GM12801 (cell line): ENCODE measurements around the gene THADA.

Source experiments
- TF ChIP-seq, protein P1 (sequence below): IDR thresholded peaks from one replicate; pipeline ENCODE4 v1.5.1; 2011; ENCODE audit warnings: control low read depth; ENCODE audit not compliant: insufficient read length; ENCODE audit errors: extremely low read depth

Gene THADA

DNA sequence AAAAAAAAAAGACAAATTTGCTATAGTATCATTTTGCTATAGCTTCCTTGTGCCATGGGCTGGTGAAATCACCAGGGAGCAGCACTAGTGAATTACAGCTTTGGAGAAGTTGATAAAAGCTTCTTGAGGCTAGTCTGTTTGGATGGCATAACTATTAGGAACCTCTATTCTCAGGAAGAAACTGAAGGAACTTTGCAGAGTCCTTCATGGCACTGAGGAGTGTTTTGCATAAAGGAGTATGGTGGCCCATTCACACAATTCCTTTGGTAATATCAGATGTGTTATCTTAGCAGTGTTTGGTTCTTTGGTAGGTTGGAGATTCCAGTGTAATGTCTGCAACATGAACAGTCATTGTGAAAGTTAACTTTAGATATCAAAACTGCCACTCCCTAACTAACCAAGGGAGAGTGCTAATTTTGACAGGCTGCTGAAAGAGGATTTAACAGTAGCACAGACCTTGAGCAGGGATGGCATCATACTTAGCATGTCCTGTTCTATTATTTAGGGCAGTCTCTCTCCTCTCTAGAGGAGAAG lies 292.8 kb downstream of the THADA start:
- TF ChIP-seq, protein P1, sequence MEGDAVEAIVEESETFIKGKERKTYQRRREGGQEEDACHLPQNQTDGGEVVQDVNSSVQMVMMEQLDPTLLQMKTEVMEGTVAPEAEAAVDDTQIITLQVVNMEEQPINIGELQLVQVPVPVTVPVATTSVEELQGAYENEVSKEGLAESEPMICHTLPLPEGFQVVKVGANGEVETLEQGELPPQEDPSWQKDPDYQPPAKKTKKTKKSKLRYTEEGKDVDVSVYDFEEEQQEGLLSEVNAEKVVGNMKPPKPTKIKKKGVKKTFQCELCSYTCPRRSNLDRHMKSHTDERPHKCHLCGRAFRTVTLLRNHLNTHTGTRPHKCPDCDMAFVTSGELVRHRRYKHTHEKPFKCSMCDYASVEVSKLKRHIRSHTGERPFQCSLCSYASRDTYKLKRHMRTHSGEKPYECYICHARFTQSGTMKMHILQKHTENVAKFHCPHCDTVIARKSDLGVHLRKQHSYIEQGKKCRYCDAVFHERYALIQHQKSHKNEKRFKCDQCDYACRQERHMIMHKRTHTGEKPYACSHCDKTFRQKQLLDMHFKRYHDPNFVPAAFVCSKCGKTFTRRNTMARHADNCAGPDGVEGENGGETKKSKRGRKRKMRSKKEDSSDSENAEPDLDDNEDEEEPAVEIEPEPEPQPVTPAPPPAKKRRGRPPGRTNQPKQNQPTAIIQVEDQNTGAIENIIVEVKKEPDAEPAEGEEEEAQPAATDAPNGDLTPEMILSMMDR, result no peak

DNA sequence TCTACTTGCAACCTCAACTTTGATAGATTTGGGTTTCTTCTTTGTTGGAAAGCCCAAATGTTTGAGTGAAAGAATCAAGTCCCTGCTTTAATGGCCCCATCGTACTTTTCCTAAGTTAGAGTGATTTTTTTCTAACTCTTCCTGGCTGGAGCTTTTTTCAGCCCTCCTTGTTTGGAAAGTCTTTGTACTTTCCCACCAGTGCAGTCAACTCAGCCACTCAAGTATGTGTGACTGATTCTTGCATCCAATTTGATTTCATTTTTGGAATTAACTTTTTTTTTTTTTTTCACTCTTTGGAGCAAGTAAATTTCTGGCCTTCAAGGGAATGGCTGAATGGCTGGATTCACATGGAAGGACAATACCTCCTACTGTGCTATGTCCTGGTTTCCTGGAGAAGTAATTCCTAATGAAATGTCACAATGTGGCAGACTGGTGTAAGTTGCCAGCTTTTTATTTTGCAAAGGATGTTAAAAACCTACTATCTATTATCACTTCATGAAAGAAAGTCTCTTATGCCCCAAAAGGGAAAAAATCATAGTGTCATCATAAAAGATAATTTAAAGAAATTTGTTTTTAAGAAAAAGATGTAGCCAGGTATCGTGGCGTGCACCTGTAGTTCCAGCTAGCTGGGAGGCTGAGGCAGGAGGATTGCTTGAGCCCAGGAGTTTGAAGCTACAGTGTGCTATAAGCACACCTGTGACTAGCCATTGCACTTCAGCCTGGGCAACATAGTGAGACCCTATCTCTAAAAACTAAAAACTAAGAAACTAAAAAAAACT lies 293.5 kb downstream of the THADA start:
- TF ChIP-seq, protein P1, result no peak

DNA sequence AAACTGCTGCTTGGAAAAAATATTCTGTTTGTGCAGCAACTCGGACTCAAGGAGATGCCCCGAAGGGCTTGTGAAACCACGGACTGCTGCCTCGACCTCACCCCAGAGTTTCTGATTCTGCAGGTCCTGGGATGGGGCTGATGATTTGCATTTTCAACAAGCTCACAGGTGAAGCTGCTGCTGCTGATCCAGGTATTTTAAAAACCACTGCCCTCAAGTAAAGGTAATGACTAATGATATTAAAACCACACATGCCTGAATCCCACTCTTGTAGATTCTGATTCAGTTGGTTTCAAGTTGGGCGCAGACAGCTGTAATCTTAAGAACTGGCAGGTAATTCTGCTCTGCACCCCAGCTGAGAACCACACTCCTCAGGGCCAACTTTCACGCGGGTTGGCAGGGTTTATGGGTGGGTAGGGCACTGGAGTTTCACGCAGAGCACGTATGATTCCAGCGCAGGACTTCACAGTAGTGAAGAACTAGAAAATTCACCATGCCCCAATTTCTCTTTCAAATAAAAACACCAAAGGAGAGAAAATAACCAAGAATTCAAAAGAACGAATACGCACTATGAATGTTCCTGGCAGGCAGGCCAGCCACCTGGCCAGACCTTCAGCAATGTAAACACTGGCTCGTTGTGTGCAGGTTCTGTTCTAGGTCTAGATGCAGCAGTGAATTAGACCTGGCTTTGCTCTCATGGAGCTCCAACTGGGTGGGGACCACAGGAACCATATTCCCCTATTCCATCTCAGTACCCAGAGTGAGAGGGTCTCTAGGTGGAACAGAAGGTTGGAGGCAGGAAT lies 294.9 kb downstream of the THADA start:
- TF ChIP-seq, protein P1, result no peak

DNA sequence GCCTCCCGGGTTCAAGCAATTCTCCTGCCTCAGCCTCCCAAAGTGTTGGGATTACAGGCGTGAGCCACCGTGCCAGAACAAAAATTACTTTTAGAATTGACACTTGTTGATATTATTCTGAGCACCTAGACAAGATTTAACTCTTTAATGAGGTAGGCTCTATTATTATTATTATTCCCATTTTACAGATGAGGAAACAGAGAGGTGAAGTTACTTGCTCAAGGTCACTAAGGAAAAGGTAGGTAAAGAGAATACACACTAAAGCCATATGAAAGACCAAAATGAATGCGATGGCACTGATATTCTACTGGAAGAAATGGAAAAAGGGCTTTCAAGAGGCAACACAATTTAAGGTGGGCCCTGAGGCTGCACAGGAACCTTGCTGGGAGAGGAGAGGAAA lies 295.6 kb downstream of the THADA start:
- TF ChIP-seq, protein P1, result no peak

DNA sequence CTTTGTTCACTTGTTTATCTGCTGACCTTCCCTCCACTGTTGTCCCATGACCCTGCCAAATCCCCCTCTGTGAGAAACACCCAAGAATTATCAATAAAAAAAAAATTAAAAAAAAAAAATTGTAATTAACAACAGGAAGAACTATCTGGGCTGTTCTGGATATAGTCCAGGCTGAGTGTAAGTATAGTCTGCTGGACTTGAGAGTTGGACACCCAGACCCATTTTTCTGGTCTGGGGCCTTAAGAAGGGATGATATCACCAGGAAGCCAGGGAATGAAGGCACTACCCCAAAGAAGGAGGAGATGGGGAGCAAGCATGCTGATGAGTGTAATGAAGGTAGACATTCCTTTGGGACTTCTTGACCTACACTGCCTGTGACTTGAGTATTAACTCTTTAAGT lies 297.3 kb downstream of the THADA start:
- TF ChIP-seq, protein P1, result no peak

DNA sequence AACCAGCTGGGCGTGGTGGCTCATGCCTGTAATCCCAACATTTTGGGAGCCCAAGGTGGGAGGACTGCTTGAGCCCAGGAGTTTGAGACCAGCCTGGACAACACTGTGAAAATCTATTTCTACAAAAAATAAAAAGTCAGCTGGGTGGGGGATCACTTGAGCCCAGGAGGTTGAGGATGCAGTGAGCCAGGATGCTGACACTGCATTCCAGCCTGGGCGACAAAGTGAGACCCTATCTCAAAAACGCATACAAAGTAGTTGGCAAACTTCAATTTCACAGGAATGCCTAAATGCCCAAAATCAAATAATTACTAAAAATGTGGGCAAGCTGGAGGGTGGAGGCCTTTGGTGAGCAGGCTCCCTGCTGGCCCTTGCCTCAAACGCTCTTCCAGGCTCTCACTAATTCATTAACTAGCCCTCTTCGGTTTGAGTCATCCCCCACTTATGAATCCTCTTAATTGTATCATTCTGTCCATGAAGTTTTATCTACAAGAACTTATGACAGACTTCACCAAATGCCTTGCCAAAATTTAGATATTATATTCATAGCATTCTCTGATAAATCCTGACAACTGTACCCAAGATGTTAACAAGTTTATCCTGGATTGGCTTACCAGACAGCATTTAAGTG lies 300.8 kb downstream of the THADA start:
- TF ChIP-seq, protein P1, result no peak
